ENCODE data around the gene TMEM248.
"Not testable (repeated sequence)": the region's sequence is repeated elsewhere in the genome, so short reads cannot be mapped to it uniquely, and the experiment has no call there.

The TMEM248 gene

DNA sequence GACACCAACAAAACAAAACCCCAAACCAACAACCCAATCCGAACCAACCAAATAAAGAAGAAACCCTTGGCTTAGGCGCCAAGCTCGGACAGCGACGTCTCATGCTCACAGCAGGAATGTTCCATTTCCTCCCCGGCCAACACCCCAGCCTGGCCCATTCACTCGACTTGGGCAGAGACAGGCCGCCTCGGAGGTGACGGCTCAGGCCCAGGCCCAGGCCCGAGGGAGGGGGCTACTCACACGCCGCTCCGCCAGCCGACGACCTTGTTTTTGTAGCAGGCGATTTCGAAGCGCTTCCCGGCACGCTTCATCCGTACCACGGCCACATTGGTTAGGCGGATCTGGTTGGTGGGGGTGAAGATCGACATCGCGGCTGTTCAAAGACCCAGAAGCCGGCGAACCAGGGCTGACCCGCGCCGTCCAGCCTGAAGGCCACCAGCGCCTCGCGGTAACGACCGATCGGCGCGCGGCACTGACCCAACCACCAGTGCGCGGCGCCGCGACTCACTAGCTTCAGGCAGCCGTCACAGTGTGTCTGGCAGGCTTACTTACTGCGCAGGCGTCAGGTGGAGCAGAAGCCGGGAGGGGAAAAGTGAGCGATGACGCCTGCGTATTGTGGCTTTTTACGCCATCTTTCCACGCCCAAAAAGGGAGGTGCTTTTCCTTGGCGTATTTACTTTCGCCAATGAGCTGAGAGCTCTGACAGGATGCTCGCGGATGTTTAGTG, 74.2 kb downstream of the TMEM248 start, which contains the start of gene SBDS:
SBDS (minus strand) TSS at position 537 of the 727 bp plus-strand sequence; CDS start at position 368, 169 bp downstream.
- H3K4me3 ChIP-seq (ENCODE audit: low read length), result peak within 1 kb of the TSS; percentile 91

DNA sequence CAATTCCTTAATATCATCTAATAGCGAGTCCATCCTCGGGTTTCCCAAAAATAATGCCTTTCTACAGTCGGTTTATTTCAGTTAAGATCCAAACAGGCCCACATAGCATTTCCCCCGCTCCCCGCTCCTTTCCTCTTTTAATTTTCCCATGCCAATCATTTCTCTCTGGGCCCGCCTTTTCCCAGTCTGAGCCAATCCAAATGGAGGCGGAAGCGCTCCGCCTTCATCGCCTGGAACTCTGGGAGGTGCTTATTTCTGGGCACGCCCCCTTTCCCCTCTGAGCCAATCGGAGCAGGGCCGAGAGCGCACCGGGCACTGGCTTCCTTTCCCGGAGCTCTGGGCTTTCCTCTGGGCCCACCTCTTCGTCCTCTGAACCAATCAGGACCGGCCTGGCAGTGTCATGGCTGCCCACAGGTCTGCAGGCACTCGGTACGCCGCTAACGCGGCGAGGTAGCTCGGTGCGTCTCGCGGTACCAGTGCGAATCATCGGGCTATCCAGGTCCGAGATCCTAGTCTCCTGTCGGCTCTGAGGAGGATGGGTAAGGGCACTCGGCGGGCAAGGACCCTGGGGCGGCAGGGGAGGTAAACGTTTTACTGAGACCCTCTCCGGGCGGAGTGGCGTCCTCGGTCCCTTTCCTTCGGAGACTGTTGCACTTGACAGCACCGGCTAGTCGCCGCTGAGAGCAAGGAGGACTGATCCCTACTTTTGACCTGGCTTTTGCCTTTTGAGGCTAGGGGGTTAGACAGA, 75.6 kb downstream of the TMEM248 start, which contains the start of gene TYW1:
TYW1 (plus strand) TSS at position 390 of the 748 bp plus-strand sequence; CDS start at position 536, 146 bp downstream.
- peak within 1 kb of the TSS; percentile 99 for H3K4me3 ChIP-seq (ENCODE audit: low read length)

DNA sequence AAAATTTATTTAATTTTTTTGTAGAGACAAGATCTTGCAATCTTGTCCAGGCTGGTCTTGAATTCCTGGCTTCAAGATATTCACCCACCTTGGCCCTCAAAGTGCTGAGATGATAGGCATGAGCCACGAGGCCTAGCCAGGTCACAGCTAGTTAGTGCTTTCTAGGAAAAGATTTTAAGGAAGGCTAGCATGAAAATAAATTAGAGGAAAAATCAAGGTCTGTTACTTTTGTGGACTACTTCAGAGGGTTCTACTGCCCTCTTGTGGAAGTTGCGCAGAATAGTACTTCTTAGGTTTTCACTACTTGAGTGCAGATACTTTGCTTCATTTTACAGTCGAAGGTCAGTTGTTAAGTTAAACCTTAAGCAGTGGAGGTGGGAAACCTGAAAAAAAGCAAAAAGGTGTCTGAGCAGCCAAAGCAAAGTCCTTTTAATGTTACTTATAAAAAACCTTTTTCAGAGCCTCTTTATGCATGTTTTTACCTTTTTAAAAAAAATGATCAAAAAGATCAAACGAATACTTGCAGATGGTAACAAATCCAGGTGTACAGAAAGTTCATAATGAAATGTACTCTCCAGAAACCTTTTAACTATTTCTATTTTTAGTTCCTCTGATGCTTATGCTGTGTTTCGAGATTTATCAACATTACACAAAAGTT, 79.7 kb downstream of the TMEM248 start:
- H3K4me3 ChIP-seq (ENCODE audit: low read length), result not testable (repeated sequence)

DNA sequence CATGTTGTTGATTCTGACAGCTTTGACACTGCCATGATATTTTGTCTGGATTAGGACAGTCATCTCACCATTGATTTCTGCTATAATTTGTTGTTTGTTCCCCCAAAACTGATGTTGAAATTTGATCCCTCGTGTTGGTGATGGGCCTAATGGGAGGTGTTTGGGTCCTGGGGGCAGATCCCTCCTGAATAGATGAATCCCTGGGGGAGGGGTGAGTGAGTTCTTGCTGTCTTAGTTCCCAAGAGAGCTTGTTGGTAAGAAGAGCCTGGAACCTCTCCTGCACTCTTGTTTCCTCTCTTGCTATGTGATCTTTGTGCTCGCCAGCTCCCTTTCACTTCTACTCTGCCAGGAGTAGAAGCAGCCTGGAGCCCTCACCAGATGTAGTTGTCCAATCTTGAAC, 83.1 kb downstream of the TMEM248 start:
- H3K4me3 ChIP-seq (ENCODE audit: low read length), result not testable (repeated sequence)

DNA sequence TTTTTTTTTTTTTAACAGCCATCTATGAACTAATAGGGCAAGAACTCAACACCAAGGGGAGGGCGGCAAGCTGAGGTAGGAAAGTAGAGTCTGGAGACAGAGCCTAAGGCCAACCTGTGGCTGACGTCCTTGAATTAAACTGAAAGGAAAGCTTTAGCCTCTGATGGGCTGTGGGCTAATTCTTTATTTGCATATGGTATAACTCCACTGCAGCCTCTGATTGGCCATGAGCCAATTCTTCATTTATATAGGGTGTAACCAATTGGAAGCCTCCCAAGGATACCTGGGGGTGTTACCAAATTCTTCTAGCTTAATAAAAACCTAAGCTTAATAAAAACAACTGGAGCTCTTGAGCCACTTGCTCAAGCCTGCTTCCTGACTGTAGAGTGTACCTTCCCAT, 85.9 kb downstream of the TMEM248 start:
- TF ChIP-seq ZNF274 (IDR thresholded peaks at IDR 0.05; ENCODE audit: low read depth, low read length), result no peak
- H3K4me3 ChIP-seq (ENCODE audit: low read length), result no peak overlapping the region
